GM12875 (cell line): ENCODE measurements around the gene ARMCX2.
A peak's percentile ranks its signal among the peaks of the same experiment; 100 is the strongest.

Source experiments
- H3K4me3 ChIP-seq: one replicate; pipeline ENCODE4 v1.5.1; 2011; ENCODE audit warnings: low read depth, low read length, control low read depth
- TF ChIP-seq, protein P1 (sequence below): IDR thresholded peaks from 2 replicates; pipeline ENCODE4 v1.5.1; 2011; ENCODE audit warnings: low read depth, mild to moderate bottlenecking, control low read depth, inconsistent platforms, low read length, moderate library complexity, borderline replicate concordance; ENCODE audit not compliant: insufficient read depth

ARMCX2 gene

DNA sequence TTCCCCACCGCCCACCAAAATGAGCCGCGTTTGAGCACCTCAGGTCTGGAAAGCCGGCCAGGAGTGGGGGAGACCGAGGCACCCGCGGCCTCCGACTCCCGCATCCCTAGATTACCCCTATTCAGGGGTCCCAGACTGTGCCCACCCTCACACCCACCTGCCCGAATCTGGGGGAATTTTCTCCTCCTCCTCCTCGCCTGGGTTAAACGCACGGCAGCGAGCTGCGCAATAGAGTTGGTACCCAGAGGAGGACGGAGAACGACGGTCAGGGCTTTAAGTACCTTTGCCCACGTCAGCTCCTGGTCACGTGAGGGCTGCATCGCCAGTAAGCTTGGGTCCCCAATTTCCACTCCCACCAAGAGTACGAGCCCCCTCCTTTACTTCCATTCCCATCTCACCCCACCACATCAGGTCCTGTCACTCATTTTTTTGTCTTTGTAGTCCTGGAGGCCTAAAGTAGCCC is at the start of gene ARMCX2:
Gene ARMCX2 (minus strand): TSS at position 250 of the 463 bp plus-strand sequence. CDS start 2,262 bp downstream, outside the sequence.
- H3K4me3 ChIP-seq = peak within 1 kb of the TSS; percentile 64
- TF ChIP-seq, protein P1, sequence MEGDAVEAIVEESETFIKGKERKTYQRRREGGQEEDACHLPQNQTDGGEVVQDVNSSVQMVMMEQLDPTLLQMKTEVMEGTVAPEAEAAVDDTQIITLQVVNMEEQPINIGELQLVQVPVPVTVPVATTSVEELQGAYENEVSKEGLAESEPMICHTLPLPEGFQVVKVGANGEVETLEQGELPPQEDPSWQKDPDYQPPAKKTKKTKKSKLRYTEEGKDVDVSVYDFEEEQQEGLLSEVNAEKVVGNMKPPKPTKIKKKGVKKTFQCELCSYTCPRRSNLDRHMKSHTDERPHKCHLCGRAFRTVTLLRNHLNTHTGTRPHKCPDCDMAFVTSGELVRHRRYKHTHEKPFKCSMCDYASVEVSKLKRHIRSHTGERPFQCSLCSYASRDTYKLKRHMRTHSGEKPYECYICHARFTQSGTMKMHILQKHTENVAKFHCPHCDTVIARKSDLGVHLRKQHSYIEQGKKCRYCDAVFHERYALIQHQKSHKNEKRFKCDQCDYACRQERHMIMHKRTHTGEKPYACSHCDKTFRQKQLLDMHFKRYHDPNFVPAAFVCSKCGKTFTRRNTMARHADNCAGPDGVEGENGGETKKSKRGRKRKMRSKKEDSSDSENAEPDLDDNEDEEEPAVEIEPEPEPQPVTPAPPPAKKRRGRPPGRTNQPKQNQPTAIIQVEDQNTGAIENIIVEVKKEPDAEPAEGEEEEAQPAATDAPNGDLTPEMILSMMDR = no peak

DNA sequence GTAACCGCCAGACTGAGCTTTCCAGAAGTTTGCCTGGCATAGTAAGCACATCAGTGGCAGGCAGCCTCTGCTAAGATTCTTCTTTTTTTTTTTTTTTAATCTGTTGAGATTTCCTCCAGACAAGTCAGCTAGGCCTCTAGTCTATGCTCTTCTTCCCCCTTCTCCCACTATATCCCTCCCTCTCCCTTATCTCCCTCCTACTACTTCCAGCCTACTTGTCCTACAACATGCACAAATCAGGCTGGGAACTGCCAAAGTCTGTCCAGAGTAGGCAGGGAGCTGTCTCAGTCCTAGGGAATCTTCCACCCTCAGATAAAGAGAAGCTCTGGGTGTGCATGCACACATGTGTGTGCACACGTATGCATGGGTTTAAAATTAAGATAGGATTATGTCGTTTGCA is 49.7 kb upstream of the ARMCX2 start:
- TF ChIP-seq, protein P1 = no peak
- H3K4me3 ChIP-seq = no peak overlapping the region

DNA sequence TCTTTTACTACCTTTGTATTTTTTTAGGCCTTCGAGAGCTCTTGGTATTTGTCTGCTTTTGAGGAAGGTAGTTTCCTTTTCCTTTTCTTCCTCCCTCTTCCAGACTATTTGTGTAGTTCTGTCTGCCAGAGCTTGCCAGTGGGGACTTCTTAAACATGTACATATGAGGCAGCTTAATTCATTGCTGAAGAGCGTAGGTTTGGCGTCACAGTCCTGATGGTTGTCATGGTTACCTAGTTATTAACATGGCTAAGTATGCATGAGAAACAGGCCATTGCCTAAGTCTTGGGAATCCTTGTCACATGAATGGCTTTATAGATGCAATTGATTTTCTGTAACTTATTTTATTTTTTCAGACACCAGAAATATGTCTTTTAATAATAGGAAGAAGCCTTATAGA is 48.5 kb upstream of the ARMCX2 start:
- H3K4me3 ChIP-seq = no peak overlapping the region
- TF ChIP-seq, protein P1 = no peak

DNA sequence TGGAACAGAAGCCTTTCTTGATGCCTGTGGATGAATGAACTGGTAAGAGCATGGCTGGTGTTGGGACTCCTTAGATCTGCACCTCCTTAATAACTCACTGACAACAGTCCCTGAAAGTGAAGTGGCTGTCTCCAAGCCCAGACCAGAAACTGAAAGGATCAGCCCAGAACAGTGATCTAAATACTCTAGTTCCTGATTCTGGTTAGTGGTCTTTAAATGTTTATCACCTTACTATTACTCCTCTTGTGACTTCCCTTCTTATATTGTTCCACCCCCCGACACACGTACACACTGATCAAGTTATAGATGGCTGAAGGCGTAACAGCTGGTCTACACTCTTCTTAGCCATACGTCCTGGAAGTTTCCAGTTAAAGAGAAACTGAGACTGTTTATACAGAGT is 33.8 kb upstream of the ARMCX2 start:
- H3K4me3 ChIP-seq = no peak overlapping the region

DNA sequence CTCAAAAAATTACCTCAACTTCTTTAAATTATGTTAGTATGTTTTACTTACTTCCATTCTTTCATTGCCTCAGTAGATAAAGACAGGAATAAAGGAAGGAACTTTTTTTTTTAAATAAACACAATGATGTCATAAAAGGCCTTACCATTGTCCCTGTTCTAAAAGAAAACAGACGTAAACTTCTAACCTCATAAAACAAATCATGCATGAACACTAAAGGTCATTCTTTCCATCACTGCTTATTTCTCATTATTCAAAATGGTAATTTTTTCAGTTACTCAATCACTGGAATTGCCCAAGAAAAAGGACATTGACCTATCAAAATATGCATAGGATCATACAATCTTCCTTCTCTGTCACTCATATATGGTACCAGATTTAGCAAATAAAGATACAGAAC is 32.2 kb upstream of the ARMCX2 start:
- no peak overlapping the region for H3K4me3 ChIP-seq
- TF ChIP-seq, protein P1 = no peak

More for the DNA sequence above, 33.8 kb upstream of the ARMCX2 start:
- TF ChIP-seq, protein P1 = no peak

DNA sequence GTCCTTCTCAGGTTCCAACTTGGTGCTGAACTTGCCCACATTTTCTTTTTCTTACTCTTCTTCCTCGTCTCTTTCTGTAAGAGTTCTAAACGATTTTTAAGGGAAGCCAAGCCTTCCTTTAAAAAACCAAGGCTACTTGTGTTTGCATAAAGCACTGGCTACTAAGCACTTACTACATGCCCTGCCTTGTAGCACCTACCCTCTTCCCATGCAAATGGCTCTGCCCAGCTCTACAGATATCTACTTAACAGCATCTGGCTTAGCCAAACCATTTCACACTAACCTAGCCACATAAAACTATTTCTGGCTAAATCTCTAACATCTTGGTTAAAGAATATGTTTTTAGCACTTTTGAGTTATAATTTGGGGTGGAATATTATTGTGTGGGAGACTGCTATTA is 26.9 kb upstream of the ARMCX2 start:
- TF ChIP-seq, protein P1 = no peak
- H3K4me3 ChIP-seq = no peak overlapping the region

DNA sequence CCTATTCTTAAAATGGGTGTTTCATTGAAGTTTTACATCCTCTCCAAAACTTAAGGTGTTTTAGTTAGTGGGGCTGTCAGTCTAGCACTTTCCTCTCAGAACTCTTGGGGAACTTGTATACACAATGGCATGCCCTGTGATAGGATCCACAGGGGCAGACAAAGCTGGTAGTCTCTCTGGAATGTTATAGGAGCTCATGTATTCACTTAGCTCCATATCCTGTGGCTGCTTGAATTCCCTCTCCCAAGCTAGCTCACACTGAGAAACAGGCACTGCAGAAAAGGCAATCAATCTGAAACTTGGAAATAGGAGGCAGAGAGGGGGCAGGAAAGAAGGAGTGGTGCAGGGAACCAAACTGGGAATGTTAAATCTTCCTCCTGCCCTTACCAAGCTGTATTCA is 26.3 kb upstream of the ARMCX2 start:
- TF ChIP-seq, protein P1 = no peak
- H3K4me3 ChIP-seq = no peak overlapping the region
